NCI-H146 treated with DMSO at 0.1 percent for 48 hours (cell line): Measurements from ENCODE around the gene NPR2.

Source experiments
- DNase-seq: peaks from one replicate; lab custom pipeline; 2025; ENCODE audit not compliant: unreplicated experiment; lab: John Stamatoyannopoulos, UW

NPR2 gene

GRCh38 chr9:35829084-35829763 lies 37.8 kb downstream of the NPR2 start, which contains the start of gene TMEM8B:
Gene TMEM8B, plus strand, starts transcription at chr9:35829228. Its CDS starts 220 bp downstream, at chr9:35829448.
- DNase-seq, result peak; percentile 85

- DNase-seq, result no peak
Observed at GRCh38 chr9:35829764-35830096, 38.3 kb downstream of the NPR2 start.

DNA sequence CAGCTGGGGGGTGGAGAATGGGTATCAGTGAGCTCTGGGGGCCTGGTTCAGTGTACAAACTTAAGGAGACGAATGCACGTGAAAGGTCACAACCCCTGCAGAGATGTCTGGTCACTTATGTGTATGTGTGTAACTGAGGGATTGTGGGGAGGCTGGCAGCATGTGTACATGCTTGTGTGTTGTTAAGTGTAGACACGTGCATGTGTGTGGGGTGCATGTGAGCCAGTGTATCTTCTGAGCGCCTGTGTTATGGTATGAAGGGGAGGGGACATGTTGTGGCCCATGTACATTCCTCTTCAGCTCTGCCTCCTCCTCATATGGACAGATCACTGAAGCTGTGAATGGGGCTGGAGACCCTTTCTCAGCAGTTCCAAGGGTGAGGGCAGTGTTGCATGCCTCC lies 39.6 kb downstream of the NPR2 start:
- no peak for DNase-seq

DNA sequence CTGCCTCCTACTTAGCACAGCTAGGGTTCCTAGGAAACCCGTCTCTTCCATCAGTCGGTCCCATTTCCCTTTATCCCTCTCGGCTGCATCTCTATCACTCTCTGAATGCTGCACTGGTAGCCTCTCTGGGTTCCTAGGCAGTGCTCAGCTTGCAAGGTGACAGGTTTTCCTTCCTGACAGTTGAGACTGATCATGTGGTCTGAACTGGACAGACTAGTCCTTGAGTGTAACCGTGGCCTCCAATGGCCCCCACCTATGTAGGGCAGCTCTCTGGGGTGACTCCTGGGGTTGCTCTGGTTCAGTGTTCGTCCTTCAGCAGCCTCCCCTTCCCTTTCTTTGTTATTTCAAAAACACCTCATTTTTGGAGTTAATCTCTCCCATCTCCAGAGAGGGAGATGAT lies 41.4 kb downstream of the NPR2 start:
- DNase-seq, result no peak

DNA sequence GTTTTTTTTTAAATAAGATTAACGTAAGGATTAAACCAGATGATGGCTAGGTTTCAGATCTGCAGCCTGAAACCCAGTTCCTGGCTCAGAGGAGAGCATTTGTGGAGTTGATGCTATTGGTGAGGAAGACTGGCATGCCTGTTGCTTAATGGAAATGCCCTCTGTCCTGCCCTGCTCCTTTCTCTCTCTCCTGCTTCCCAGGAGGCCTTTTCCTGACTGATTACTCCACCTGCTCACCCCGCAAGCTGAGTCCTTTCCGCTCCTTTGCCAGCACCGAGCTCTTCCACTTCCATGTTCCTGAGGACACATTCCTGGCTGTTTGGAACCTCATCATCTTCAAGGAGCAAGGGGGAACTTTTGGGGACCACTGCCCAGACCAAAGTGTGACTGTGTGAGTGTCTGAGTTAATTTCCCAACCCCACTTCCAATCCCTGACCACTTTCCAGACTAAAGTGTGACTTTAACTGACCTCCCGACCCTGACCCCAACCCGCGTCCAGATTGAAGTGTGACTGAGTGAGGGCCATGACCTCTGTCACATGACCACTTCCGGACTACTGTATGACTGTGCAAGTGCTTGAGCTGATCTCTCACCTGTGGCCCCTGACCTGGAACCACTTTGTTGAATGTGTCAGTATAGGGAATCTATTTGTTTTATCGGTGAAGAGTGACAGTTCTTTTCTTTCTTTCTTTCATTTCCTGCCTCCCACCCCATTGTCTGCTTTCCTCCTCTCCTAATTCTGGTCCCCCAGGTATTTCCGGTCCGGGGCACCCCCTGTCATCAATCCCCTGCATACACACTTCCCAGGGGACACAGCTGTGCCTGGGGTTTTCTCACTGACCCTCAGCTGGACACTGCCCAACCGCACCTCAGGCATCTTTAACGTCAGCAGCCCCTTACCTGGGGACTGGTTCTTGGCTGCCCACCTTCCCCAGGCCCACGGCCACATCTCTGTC lies 43.1 kb downstream of the NPR2 start:
- no peak for DNase-seq

GRCh38 chr9:35835216-35835632 lies 43.8 kb downstream of the NPR2 start:
- DNase-seq, result no peak

DNA sequence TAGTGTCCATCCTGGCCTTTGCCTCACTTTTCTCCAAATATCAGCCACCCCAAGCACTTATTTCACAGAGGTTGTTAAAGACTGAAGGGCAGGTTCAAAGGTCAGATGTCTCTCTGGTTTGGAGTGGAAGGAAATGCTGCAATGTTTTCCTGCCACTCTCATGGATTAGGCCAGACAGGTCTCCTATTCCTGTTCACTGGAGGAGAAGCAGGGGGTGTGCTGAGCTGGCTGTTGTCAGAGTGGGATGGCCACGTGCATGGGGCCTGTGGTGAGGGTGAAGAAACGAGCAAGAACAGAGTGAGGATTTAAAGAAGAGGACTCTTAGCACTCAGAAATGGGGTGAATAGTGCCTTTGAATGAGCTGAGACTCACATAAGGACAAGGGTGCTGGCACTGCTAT lies 44.4 kb downstream of the NPR2 start:
- DNase-seq, result no peak

DNA sequence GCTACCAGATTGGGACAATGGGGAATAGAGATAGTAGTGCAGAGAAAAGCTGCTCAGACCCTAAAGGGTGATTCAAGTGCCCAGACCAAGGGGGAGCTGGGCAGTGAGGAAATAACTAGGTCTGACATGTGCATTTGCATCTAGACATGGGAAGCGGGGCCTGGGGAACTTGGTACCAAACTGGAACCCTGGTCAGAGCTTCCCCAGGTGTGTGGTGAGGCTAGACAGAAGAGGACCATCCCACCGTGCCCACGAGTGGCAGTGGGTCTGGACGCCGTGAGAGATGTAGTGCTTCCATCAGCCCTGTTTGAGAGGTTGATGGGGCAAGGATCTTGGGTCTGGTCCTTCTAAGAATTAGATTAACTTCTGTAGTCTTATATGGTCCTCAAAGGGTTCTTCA lies 45.2 kb downstream of the NPR2 start:
- no peak for DNase-seq

- DNase-seq, result no peak
Observed at GRCh38 chr9:35839926-35840325, 48.5 kb downstream of the NPR2 start.

DNA sequence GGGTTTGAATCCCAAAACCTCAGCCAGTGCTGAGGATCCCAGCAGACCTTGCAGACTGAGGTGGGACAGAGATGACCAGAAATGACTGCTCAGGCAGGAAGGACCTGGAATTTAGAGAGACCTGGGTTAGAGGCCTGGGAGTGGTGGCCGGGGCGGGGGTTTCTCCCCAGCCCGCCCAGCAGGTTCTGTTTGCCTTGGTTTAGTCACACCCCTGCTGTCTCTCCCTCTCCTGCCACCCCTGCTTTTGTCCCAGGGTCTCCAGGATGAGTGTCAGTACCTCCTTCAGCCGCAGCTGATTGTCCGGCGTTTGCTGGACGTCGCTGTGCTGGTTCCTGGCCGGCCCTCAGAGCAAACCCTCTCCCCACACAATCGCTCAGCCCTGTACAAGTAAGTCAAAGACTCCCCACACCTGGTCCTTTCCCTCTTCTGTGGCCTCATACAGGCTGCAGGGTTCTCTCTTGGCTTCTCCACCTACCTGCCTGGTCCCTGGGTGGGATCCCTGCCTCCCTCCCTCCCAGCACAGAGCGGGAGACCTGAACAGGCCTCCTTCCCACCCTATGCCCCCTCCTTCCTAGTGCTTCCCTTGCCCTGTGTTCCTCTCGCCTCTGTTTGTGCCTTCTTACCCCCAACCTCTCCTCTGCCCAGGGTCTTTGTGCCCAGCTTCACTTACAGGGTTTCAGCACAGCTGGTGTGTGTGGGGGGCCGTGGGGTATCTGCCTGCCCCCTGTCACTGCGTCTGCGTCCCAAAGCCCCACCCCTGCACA lies 49.7 kb downstream of the NPR2 start:
- no peak for DNase-seq

DNA sequence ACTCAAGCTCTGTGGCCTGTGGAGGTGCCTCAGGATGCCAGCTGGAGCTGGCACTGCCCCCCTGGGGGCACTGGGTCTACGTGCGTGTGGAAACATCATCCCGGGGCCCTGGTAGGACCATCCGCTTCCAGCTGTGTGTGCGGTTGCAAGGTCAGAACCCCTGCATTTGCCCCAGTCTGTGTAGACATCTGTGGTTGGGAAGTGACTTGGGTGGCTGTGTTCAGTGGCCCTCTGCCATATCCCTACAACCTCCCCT lies 50.2 kb downstream of the NPR2 start:
- no peak for DNase-seq

DNA sequence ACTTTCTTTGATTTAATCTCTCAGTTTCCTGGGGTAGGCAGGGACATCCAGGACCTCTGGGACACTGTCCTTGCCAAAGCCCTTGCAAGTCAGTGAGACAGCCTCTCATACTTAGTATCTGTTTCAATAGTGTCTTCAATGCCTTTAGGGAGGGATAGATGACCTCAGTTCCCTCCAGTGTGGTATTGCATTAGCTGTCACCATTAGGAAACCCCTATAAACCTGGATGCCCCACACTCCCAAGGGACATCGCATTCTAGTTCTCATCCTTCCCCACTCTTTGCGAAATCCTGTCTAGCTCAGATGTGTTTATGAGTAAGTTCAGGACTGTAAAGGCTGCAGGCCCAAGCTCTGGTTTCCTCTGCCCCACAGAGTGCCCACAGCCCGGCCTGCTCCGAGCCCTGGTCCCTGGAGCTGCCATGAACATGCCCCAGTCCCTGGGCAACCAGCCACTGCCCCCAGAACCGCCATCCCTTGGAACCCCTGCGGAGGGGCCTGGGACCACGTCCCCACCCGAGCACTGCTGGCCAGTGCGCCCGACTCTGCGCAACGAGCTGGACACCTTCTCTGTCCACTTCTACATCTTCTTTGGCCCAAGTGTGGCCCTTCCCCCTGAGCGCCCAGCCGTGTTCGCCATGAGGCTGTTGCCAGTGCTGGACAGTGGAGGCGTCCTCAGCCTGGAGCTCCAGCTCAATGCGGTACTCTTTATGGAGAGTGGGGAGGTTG lies 50.8 kb downstream of the NPR2 start:
- no peak for DNase-seq

DNA sequence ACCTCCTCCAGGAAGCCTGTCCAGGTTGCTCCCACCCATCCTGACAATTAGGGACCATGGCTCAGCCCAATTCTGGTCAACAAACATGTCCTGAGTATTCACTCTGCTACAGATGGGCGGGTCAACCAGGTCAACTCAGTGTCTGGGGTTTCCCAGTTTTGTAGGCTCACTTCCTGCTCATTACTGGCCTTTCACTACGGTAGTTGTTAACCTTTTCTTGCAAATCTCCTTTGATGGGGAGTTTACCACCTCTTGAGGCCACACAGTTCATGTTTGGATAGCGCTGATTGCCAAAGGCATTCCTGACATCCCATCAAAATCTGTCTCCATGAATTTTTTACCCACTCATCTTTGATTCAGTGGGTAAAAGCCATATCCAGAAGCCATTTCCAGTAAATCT lies 51.4 kb downstream of the NPR2 start:
- no peak for DNase-seq

DNA sequence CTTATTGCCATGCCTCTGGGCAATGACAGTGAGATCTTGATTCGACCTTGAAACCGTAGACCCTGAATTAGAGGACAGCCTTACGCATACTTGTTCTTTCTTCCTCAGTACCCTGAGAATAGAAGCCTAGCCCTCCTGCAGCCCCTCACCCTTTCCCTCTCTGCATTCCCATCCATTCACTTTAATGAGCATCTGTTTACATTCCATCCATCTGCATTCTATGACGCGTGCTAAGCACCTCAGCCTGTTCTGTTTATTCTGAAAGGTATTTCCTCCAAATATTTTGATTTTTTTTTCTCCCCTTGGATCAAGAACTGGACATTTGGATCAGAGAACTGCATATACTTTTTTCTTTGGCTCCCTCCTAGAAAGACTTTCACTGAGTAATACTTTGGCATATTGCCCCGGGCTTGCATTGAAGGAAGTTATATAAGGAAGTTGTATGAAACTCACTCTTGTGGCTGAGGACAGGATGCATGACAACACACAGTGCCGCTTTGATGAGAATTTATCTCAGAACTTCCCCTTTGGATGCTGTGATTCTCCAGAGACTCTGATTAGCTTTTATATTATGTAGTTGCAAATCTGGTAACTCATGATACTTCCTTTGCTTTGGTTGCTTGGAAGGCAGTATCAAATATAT lies 53.4 kb downstream of the NPR2 start:
- DNase-seq, result no peak

DNA sequence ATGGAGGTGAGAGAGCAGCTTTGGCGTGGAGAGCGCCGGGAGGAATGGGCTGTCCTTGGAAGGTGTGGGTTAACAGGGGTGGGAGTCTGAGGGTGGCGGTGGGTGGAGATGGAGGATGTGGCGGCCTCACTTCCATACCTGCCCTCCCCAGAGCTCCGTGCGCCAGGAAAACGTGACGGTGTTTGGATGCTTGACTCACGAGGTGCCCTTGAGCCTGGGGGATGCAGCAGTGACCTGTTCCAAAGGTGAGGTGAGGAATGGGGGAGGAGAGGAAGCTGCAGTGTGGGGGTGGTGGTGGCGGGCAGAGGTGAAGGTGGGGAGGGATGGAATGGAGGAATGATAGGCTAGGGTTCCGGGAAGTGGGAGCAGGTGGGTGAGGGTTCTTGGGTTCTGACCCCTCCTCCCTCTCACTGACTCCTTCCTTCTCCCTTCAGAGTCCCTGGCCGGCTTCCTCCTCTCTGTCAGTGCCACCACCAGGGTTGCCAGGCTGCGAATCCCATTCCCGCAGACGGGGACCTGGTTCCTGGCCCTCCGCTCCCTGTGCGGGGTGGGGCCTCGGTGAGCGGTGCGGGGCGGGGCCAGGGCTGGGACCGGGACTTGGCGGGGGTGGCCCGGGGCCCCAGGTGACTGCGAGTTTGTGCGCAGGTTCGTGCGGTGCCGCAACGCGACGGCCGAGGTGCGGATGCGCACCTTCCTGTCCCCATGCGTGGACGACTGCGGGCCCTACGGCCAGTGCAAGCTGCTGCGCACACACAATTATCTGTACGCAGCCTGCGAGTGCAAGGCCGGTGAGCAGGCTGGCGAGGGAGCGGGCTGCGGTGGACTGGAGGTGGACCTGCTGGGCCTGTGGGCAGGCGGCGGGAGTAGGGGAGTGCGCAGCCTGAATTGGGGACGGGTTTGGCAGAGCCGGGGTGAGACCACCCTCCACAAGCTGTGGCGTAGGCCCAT lies 54.7 kb downstream of the NPR2 start:
- DNase-seq, result no peak

- no peak for DNase-seq
Observed at GRCh38 chr9:35847792-35848572, 56.6 kb downstream of the NPR2 start.

GRCh38 chr9:35852267-35852815 lies 61.0 kb downstream of the NPR2 start:
- DNase-seq, result no peak
